PFSK-1 (cell line): ENCODE results near the gene GSE1.

Source experiments
- FOXP2 ChIP-seq: optimal IDR thresholded peaks from 2 replicates; pipeline ENCODE3; 2011; ENCODE audit warnings: borderline replicate concordance, control low read depth, inconsistent platforms; ENCODE audit not compliant: insufficient read depth; ENCODE audit errors: extremely low read length, extremely low read depth
- POLR2AphosphoS5 ChIP-seq: IDR thresholded peaks from 2 replicates; pipeline ENCODE4 v1.6.1; 2012; ENCODE audit warnings: low read depth, mild to moderate bottlenecking, control low read depth, low read length, moderate library complexity
- REST ChIP-seq, 2 experiments: IDR thresholded peaks; 2 replicates each; pipeline versions ENCODE4 v1.6.1 to v1.8.0; 2011 to 2012; ENCODE audit warnings: low read depth in 2 of 2, low read length in 2 of 2, control low read depth in 1 of 2, inconsistent platforms in 1 of 2, mild to moderate bottlenecking in 1 of 2, moderate library complexity in 1 of 2; ENCODE audit not compliant: insufficient read depth in 1 of 2
- SIN3A ChIP-seq: IDR thresholded peaks from 2 replicates; pipeline ENCODE4 v1.6.1; 2012; ENCODE audit warnings: mild to moderate bottlenecking, low read length, moderate library complexity, borderline replicate concordance; ENCODE audit not compliant: insufficient read depth
- TAF1 ChIP-seq: IDR thresholded peaks from 2 replicates; pipeline ENCODE4 v1.6.1; 2012; ENCODE audit warnings: low read length, control low read depth, borderline replicate concordance; ENCODE audit not compliant: insufficient read depth

Gene GSE1

DNA sequence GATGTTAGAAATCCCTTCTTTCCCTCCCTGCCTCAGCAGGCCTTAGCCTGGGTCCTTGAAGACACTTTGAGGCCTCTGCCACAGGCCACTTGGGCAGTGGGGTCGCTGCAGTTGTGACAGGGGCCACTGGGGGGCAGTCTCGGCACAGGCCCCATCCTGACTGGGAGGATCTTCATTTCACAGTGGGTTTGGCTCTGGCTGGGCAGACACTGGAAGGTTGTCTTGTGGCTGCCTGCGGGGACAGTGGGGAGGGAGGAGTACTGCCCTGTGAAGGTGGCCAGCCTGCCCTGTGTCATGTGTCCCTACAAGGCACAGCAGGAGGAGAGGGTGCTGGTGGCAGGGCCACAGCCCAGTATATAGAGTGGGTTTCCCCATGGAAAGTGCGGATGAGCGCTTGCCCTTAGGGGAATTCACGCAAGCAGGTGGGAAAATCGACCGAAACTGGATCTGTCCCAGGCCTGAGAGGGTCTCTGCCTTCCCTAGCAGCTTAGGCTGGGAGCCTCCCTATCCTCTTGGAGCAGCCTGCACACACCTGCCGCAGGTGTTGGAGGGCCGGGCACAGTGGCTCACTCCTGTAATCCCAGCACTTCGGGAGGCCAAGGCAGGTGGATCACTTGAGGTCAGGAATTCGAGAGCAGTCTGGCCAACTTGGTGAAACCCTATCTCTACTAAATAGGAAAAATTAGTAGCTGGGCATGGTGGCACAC is 46.8 kb downstream of the GSE1 start:
- TF ChIP-seq SIN3A (no peak), FOXP2 (no peak), TAF1 (no peak), REST (IDR thresholded peaks at IDR 0.05; ENCODE audit: insufficient read depth in 1 of 2, low read depth in 2 of 2, low read length in 2 of 2) (no peak), POLR2AphosphoS5 (no peak)

- TF ChIP-seq TAF1 = no peak
- TF ChIP-seq POLR2AphosphoS5 = no peak
- no peak for TF ChIP-seq SIN3A
- TF ChIP-seq FOXP2 = no peak
- no peak for TF ChIP-seq REST (IDR thresholded peaks at IDR 0.05; ENCODE audit: insufficient read depth in 1 of 2, low read depth in 2 of 2, low read length in 2 of 2)
These were observed 48.0 kb downstream of the GSE1 start for GRCh38 chr16:85660843-85661739.

GRCh38 chr16:85661740-85662481 is 48.8 kb downstream of the GSE1 start:
- TF ChIP-seq FOXP2 = no peak
- no peak for TF ChIP-seq POLR2AphosphoS5
- no peak for TF ChIP-seq SIN3A
- no peak for TF ChIP-seq TAF1
- no peak for TF ChIP-seq REST (IDR thresholded peaks at IDR 0.05; ENCODE audit: insufficient read depth in 1 of 2, low read depth in 2 of 2, low read length in 2 of 2)

DNA sequence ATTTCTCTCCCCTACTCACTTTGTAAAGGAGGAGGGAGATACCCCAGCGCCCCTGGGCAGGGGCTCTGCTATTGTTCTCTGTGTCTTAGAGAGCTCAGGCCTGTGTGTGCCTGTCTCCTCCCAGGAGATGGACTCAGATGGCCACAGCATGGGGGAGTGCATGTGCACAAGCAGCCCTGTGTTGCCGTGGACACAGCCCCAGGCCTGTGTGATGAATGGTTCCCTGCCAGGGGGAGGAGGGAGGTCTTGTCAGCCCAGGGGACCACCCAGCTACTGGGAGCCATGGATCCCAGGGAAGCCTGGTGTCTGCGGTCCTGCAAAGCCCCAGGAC is 49.3 kb downstream of the GSE1 start:
- no peak for TF ChIP-seq TAF1
- TF ChIP-seq SIN3A = no peak
- TF ChIP-seq POLR2AphosphoS5 = no peak
- no peak for TF ChIP-seq FOXP2
- TF ChIP-seq REST (IDR thresholded peaks at IDR 0.05; ENCODE audit: insufficient read depth in 1 of 2, low read depth in 2 of 2, low read length in 2 of 2) = no peak
